Superior temporal gyrus (tissue), 1 donor: ENCODE measurements around the gene SYNPR.

Experiments used
- DNase-seq: peaks from one replicate; pipeline ENCODE4 v3.0.0-alpha.2; 2016; ENCODE audit errors: extremely low spot score

The SYNPR gene

DNA sequence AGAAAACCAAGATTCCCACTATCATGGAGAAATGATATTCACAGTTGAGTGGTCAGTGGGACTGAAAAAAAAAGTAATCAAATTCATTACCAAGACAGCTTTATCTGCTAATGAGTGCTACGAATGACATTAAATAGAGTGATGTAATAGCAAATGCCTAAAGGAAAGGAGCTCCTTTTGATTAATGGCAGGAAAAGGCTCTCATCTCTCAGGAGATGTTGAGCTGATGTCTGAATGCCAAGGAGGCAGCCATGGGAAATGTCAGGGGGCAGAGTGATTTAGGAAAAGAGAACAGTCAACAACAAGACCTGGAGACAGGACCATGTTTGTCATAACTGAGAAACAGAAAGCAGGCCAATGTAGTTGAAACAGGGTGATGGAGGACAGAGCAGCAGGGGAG, 277.7 kb downstream of the SYNPR start:
- DNase-seq: no peak

DNA sequence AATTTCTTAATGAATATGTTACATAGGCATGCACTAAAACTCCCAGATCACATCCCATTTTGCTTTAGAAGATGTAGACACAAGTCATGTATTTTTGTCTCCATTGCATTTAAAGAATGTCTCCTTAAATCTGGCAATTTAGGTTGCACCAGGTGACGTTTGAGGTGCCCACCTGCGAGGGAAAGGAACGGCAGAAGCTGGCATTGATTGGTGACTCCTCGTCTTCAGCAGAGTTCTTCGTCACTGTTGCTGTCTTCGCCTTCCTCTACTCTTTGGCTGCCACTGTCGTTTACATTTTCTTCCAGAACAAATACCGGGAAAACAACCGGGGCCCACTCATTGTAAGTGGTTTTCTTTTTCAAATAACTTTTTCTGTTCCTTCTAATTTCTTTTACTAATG, 278.3 kb downstream of the SYNPR start:
- no peak for DNase-seq

DNA sequence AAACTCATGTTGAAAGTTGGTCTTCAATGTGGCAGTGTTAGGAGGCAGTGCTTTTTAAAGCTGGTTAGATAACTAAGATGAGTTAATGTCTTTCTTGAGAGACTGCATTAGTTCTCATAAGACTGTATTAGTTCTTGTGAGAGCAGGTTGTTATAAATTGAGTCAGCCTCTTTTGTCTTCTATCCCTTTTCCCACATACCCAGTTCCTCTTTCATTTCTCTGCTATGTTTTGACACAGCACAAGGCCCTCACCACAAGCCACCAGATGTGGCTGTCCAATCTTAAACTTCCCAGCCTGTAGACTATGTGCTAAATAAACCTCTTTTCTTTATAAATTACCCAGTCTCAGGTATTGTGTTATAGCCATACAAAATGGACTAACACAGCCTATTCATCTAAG, 279.8 kb downstream of the SYNPR start:
- no peak for DNase-seq

GRCh38 chr3:63559884-63560283, 281.8 kb downstream of the SYNPR start:
- no peak for DNase-seq

- no peak for DNase-seq
Observed at GRCh38 chr3:63561879-63562278, 283.8 kb downstream of the SYNPR start.

DNA sequence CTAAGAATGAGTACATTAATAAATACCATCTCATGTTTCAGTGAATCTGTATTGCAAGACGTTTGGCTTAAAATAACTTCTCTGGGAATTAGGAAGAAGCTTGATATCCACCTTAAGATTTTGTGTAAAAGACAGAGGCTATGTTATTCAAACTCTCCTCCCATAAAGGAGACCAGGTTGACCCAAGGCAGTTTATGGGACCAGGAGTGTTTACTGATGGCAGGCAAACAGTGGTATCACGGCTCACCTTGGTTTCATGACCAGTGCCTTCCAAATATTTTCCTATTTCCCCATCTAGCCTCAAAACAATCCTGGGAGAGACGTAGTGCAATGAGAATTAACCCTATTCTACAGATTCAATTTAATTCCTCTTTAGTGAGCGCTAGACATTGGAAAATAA, 284.2 kb downstream of the SYNPR start:
- no peak for DNase-seq

DNA sequence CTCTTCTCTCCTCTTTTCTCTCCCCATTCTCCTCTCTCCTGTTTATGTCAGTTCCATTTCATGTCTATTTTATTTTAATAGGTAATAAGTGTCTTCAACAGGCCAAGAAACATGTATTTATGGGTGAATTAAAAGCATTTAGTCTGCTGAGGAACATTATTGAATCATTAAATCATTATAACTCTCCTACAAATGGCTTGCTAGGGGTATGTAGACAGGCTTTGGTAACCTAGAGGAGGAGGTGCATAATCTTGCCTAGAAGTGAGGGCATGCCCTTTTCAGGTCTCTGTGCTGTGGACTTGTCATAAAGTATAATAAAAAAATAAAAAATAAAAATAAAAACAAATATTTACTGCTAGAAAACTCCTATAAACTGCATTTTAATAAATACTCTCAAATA, 285.5 kb downstream of the SYNPR start:
- DNase-seq: no peak

- DNase-seq: no peak
Observed at GRCh38 chr3:63565220-63565619, 287.1 kb downstream of the SYNPR start.

DNA sequence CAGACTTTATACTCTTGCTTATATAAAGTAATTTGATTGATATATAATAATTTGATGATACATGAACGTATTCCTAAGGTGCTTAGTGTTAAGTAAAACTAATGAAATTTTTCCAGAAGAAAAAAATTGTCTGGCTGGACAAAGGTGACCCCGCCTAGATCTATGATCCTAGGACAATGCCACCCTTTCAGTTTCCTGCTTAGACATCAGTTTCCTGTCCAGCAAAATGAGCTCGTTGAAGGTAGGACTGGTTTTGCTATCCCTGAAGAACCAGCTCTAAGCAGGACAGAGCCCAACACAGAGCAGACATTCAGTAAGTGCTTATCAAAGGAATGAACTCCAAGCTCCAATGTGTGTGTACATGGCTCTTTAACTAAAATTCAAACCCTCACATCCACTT, 293.6 kb downstream of the SYNPR start:
- no peak for DNase-seq

- DNase-seq: no peak
Observed at GRCh38 chr3:63576846-63577245, 298.7 kb downstream of the SYNPR start.

DNA sequence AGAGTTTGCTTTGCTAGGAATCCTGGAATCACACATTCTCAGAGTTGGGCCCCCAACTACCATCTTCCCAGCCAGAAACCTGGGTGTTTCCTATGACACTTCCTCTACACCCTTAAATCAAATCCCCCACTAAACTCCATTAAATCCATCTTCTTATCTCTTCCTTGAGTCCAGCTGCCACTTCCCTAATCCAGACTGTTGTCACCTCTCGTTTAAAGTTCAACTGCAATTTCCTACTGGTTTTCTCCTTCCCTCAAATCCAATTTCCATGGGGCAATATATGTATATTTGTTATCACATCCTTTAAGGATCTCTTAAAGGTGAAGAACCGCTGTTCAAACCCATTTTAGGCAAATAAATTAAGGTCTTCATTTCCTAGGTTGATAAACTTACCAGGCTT, 300.8 kb downstream of the SYNPR start:
- DNase-seq: no peak

DNA sequence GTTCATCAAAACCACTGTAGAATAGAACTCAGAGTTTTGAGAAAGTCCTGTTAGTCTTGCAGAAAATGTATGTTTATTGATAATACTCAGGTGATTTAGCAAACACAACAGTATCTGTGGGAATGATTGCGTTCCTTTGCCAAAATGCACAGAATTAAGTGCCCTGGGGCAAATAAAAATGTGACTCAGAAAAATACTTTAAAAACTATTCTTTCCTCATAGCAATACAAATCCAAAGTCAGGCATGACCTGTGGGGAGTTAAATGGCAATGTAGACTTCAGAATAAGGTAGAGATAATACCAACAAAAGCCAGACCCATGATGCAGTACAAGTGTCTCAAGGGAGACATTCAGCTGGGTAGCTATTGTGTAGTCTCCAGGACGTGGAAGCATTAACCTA, 302.0 kb downstream of the SYNPR start:
- no peak for DNase-seq

- DNase-seq: no peak
Observed at GRCh38 chr3:63582943-63583500, 304.9 kb downstream of the SYNPR start.

GRCh38 chr3:63584681-63585080, 306.6 kb downstream of the SYNPR start:
- no peak for DNase-seq

DNA sequence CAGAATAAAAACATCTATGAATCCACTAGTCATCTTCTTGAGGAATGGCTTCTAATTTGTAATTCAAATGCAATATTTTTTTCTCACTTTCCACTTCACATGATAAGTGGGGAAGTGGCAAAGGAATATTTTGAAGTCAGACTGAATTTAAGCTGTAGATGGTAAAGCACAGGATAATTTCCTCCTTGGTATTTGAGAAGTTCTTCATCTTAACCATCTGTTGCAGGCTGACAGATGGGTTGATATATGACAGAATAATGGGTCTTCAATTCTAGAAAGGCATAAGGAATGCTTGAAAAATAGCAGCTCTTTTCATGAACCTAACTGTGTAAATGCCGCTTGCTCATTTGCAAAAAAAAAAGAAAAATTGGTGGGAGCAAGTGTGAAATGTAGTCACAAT, 307.8 kb downstream of the SYNPR start:
- DNase-seq: peak; percentile 27

- no peak for DNase-seq
Observed at GRCh38 chr3:63588895-63589294, 310.8 kb downstream of the SYNPR start.

DNA sequence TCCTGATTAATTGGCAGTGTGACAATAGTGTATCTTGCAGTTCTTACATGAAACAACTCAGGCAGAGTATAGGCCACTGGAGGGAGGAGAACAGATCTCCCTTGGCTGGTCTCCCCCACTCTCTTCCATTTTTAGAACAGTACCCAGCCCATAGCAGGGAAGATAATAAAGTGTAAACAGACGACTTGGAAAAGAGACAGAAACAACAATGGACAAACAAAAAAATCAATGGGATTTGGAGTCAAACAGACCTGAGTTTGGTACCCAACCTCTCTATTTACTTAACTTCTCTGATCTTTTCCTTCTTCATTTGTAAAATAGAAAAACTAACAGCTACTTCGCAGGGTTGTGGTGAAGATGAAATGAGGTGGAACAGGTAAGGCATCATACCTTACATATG, 315.7 kb downstream of the SYNPR start:
- no peak for DNase-seq

- no peak for DNase-seq
Observed at GRCh38 chr3:63595221-63595620, 317.1 kb downstream of the SYNPR start.

GRCh38 chr3:63597019-63597418, 318.9 kb downstream of the SYNPR start:
- no peak for DNase-seq

DNA sequence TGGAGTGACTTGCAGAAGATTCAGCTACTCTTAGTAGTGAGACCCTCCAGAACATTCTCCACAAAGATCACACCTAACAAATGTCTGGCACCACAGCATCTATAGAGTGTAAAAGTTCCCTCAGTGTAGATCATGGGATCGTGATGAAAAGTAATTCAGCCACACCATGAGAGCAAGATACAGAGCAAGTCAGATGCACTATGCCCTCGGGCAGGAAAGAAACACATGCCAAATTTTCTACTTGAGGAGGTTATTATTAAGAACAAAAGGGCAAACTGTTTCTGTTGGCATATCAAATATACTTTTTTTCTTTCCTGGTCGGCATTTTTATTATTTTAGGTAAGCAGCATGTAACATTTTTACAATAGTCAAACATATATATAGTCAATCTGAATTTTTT, 329.6 kb downstream of the SYNPR start:
- DNase-seq: no peak

GRCh38 chr3:63609408-63609807, 331.3 kb downstream of the SYNPR start:
- no peak for DNase-seq

DNA sequence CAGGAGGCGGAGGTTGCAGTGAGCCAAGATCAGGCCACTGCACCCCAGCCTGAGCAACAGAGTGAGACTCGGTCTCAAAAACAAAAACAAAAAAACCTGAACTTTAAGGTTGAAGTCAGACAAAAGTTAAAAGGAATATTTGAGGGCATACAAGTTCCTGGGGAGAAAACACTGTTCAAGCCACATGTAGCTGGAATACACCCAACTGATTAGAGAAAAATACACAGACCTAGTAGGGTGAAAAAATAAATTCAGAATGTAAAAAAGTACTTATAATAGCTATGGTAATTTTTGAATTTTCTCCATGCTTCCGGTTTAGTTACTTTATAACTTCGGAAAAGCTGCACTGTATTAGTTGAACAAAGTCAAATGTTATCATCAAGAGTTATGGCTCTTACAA, 331.7 kb downstream of the SYNPR start:
- DNase-seq: no peak

DNA sequence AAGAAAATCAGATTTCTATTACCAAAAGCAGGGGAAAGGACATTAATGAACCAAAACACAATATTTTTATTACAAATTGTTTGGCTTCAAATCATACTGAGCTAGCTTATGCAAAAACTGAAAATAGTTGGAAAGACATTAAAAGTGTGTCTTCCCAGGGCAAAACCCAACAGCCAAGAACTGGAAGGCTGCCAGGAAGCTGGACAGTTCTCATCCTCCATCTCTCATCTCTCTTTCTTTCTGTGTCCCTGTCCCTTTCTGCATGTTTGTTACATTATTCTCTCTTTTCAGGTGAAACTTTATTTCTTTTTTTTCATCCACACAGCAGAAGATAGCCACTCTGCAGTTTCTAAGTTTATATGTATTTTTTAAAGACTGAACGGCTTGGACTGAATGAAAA, 333.3 kb downstream of the SYNPR start:
- DNase-seq: no peak

DNA sequence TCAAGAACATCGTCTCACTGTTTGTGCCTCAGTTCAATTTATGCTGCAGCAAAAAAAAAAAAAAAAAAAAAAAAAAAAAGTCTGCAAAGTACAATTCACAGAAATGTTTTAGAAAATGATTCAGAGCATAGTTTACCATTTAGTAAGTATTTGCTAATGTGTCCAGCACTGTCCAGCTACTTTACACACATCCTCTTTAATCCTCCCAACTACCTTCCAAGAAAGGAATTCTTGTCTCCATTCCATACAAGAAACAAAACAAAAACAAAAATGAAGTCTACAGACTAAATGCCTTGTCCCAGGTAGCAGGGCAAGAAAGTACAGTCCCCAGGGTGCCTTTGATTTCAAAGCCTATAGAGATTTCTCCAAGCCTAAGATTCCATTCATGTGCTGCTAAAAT, 335.5 kb downstream of the SYNPR start:
- no peak for DNase-seq

DNA sequence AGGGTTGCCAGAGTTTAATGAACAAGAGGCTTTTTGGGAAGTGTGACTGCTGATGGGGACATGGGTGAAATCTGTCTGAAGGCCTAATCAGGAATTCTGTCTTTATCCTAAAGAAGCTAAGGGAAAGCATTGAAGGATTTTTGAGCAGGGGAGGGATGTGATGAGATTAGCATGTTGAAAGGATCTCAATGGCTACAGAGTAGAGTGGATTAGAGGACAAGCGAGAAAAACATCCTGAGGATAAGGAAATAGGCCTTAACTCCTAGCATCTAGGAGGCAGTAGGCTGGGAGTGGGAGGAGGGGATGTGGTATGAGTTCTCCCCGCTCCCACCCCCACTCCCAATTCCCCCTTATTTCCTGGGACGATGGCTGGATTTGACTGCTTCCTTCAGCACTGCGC, 339.3 kb downstream of the SYNPR start:
- DNase-seq: no peak
